ENCODE results near the gene HAGHL. TPM values are rescaled to one million over a fixed set of nuclear protein-coding genes. Genes with fewer than 3 reads are reported as not detected.

The HAGHL gene
- total RNA-seq, 2 experiments from 2014 or later: 28.8 to 32.6 TPM

GRCh38 chr16:708019-708418, 18.9 kb upstream of the HAGHL start:
- Mint-ChIP-seq H3K36me3 (ENCODE audit: low read depth) (no peaks in the 10 kb centered on the region), H3K27ac (no peak overlapping the region), H3K4me3 (no peak overlapping the region), H3K9me3 (no peaks in the 10 kb centered on the region), H3K4me1 (ENCODE audit: low read depth) (peaks cover 2% of the 10 kb centered on the region), H3K27me3 (peaks cover 49% of the 10 kb centered on the region)
- DNase-seq: no peak
- TF ChIP-seq CTCF (IDR thresholded peaks at IDR 0.05): no peak
- ATAC-seq: no peak
- POLR2A ChIA-PET: interaction anchor here (0.7 kb wide), 1 partner anchor 18 kb away, joined by 3 read pairs; the partner anchor contains the start of gene WDR24
- CTCF ChIA-PET: interaction anchor here (1.0 to 11.9 kb wide), 5 partner anchors 8 to 395 kb away, joined by 3 to 207 read pairs (median 4); partner anchors contain the start of genes ANTKMT, CCDC78 and HAGHL
- intact Hi-C loops (cut with micrococcal nuclease): no loop called here

GRCh38 chr16:708959-709358, 17.9 kb upstream of the HAGHL start:
- ATAC-seq (no peak), DNase-seq (no peak)
- intact Hi-C loops (cut with micrococcal nuclease): no loop called here
- H3K27ac Mint-ChIP-seq: no peak overlapping the region
- POLR2A ChIA-PET: no interaction called here
- peaks cover 45% of the 10 kb centered on the region for H3K27me3 Mint-ChIP-seq
- no peaks in the 10 kb centered on the region for H3K36me3 Mint-ChIP-seq (ENCODE audit: low read depth)
- H3K4me1 Mint-ChIP-seq (ENCODE audit: low read depth): peaks cover 2% of the 10 kb centered on the region
- CTCF ChIA-PET: interaction anchor here (8.1 to 11.9 kb wide), 2 partner anchors 21 to 77 kb away, joined by 149 to 207 read pairs; partner anchors contain the start of genes ANTKMT, CCDC78, CHTF18 and HAGHL
- H3K4me3 Mint-ChIP-seq: no peak overlapping the region
- no peaks in the 10 kb centered on the region for H3K9me3 Mint-ChIP-seq
- no peak for TF ChIP-seq CTCF (IDR thresholded peaks at IDR 0.05)

- Mint-ChIP-seq H3K4me3 (no peak overlapping the region), H3K4me1 (ENCODE audit: low read depth) (peaks cover 2% of the 10 kb centered on the region), H3K36me3 (ENCODE audit: low read depth) (no peaks in the 10 kb centered on the region), H3K27me3 (peaks cover 43% of the 10 kb centered on the region), H3K9me3 (no peaks in the 10 kb centered on the region), H3K27ac (no peak overlapping the region)
- ChIA-PET CTCF (interaction anchor here (1.0 to 11.9 kb wide), 4 partner anchors 20 to 393 kb away, joined by 3 to 207 read pairs (median 76); partner anchors contain the start of genes ANTKMT, CCDC78, CHTF18 and HAGHL), POLR2A (interaction anchor here (0.7 to 1.5 kb wide), 2 partner anchors 8 to 16 kb away, joined by 3 to 6 read pairs; no protein-coding TSS in a partner anchor)
- ATAC-seq (no peak), DNase-seq (peak; percentile 55)
- no peak for TF ChIP-seq CTCF (IDR thresholded peaks at IDR 0.05)
- intact Hi-C loops (cut with micrococcal nuclease): no loop called here
These were observed 17.1 kb upstream of the HAGHL start for GRCh38 chr16:709566-710499.

- H3K36me3 Mint-ChIP-seq (ENCODE audit: low read depth): no peaks in the 10 kb centered on the region
- CTCF ChIA-PET: interaction anchor here (0.7 to 11.9 kb wide), 5 partner anchors 19 to 392 kb away, joined by 3 to 207 read pairs (median 4); partner anchors contain the start of genes ANTKMT, CCDC78, CHTF18 and HAGHL
These were observed 16.3 kb upstream of the HAGHL start for GRCh38 chr16:710500-711075.

More at GRCh38 chr16:710500-711075, 16.3 kb upstream of the HAGHL start:
- H3K4me3 Mint-ChIP-seq: no peak overlapping the region
- no peak for TF ChIP-seq CTCF (IDR thresholded peaks at IDR 0.05)
- peaks cover 2% of the 10 kb centered on the region for H3K4me1 Mint-ChIP-seq (ENCODE audit: low read depth)
- peaks cover 43% of the 10 kb centered on the region for H3K27me3 Mint-ChIP-seq
- ATAC-seq (no peak), DNase-seq (no peak)
- intact Hi-C loops (cut with micrococcal nuclease): no loop called here
- POLR2A ChIA-PET: interaction anchor here (0.7 to 1.5 kb wide), 2 partner anchors 9 to 15 kb away, joined by 3 to 6 read pairs; no protein-coding TSS in a partner anchor
- H3K9me3 Mint-ChIP-seq: no peaks in the 10 kb centered on the region
- no peak overlapping the region for H3K27ac Mint-ChIP-seq

All from activated CD8-positive, alpha-beta T cell treated with anti-CD3 and anti-CD28 coated beads for 36 hours (primary cell).